ENCODE data around the gene GXYLT1. TPM values are rescaled to one million over a fixed set of nuclear protein-coding genes. Genes with fewer than 3 reads are reported as not detected.
"Not testable (repeated sequence)": the region's sequence is repeated elsewhere in the genome, so short reads cannot be mapped to it uniquely, and the experiment has no call there.

The GXYLT1 gene
- total RNA-seq, 1 donor: 9.8 TPM

GRCh38 chr12:42056130-42056529, 88.5 kb downstream of the GXYLT1 start:
- H3K4me3 ChIP-seq (ENCODE audit: low read depth, low read length): no peak overlapping the region
- TF ChIP-seq CTCF (IDR thresholded peaks at IDR 0.05; ENCODE audit: insufficient read depth, low read length): no peak
- no peak for DNase-seq (ENCODE audit: low read depth)

- TF ChIP-seq CTCF (IDR thresholded peaks at IDR 0.05; ENCODE audit: insufficient read depth, low read length): no peak
- no peak for DNase-seq (ENCODE audit: low read depth)
Observed at GRCh38 chr12:42053456-42053855, 91.2 kb downstream of the GXYLT1 start.

GRCh38 chr12:42048980-42049379, 95.7 kb downstream of the GXYLT1 start:
- DNase-seq (ENCODE audit: low read depth); H3K4me3 ChIP-seq (ENCODE audit: low read depth, low read length): not testable (repeated sequence)

More at GRCh38 chr12:42053456-42053855, 91.2 kb downstream of the GXYLT1 start:
- H3K4me3 ChIP-seq (ENCODE audit: low read depth, low read length): no peak overlapping the region

GRCh38 chr12:42039577-42039976, 105.1 kb downstream of the GXYLT1 start:
- H3K4me3 ChIP-seq (ENCODE audit: low read depth, low read length): no peak overlapping the region
- DNase-seq (ENCODE audit: low read depth): no peak
- TF ChIP-seq CTCF (IDR thresholded peaks at IDR 0.05; ENCODE audit: insufficient read depth, low read length): no peak

- DNase-seq (ENCODE audit: low read depth): peak; percentile 74
- no peak overlapping the region for H3K4me3 ChIP-seq (ENCODE audit: low read depth, low read length)
- TF ChIP-seq CTCF (IDR thresholded peaks at IDR 0.05; ENCODE audit: insufficient read depth, low read length): no peak
Observed at GRCh38 chr12:42039176-42039575, 105.5 kb downstream of the GXYLT1 start.

- no peak for DNase-seq (ENCODE audit: low read depth)
- no peak overlapping the region for H3K4me3 ChIP-seq (ENCODE audit: low read depth, low read length)
- no peak for TF ChIP-seq CTCF (IDR thresholded peaks at IDR 0.05; ENCODE audit: insufficient read depth, low read length)
Observed at GRCh38 chr12:42031847-42032564, 112.7 kb downstream of the GXYLT1 start.

Other genes with a start within 250 kb of the GXYLT1 start
- 13.2 and 17.3 TPM in 2 replicates for gene YAF2, start 93.4 kb upstream of the GXYLT1 start, total RNA-seq (ENCODE audit: low replicate concordance)
- 40.1 and 130 TPM in 2 replicates for gene ZCRB1, start 181.2 kb upstream of the GXYLT1 start, total RNA-seq (ENCODE audit: low replicate concordance)
- gene PPHLN1, start 181.3 kb upstream of the GXYLT1 start, total RNA-seq (ENCODE audit: low replicate concordance): 74.7 and 82.7 TPM in 2 replicates

Measured in fibroblast of the aortic adventitia (primary cell).